MCF 10A (cell line): ENCODE results near the gene SNX30. TPM values are rescaled to one million over a fixed set of nuclear protein-coding genes. Genes with fewer than 3 reads are reported as not detected.

Experiments
- BruUV-seq: library from RNA; stranded (reverse); fragments of 400-500 nt; replicated peaks from 2 replicates; lab custom pipeline; 2021; lab: Mats Ljungman, UMichigan
- CTCF ChIA-PET: fragments of 300-600 bp; sonication (Branson Sonifier 250); formaldehyde crosslinking; extraction: SDS; loops from one replicate; lab custom pipeline; 2021; ENCODE audit warnings: antibody characterized with exemption, inconsistent platforms; lab: Yijun Ruan, JAX
- POLR2A ChIA-PET: fragments of 300-600, 350-650 bp; sonication (Branson Sonifier 250); formaldehyde crosslinking; extraction: SDS; loops from one replicate; lab custom pipeline; 2020; ENCODE audit warnings: antibody characterized with exemption, inconsistent platforms; lab: Yijun Ruan, JAX
- DNase-seq: peaks from one replicate; pipeline ENCODE4 v3.0.0-alpha.2; 2018; ENCODE audit not compliant: unreplicated experiment
- H3K27ac Mint-ChIP-seq: one replicate; pipeline ENCODE4 v1.8.0; 2022; ENCODE audit warnings: mild to moderate bottlenecking, low read depth, mixed read lengths; ENCODE audit not compliant: unreplicated experiment
- H3K27me3 Mint-ChIP-seq: one replicate; pipeline ENCODE4 v1.8.0; 2022; ENCODE audit warnings: mixed read lengths; ENCODE audit not compliant: insufficient read depth, unreplicated experiment
- H3K36me3 Mint-ChIP-seq: one replicate; pipeline ENCODE4 v1.8.0; 2022; ENCODE audit warnings: mild to moderate bottlenecking, moderate library complexity, mixed read lengths; ENCODE audit not compliant: insufficient read depth, unreplicated experiment
- H3K4me1 Mint-ChIP-seq: one replicate; pipeline ENCODE4 v1.8.0; 2022; ENCODE audit warnings: mixed read lengths; ENCODE audit not compliant: insufficient read depth, unreplicated experiment
- H3K4me3 Mint-ChIP-seq: one replicate; pipeline ENCODE4 v1.8.0; 2022; ENCODE audit warnings: mild to moderate bottlenecking, moderate library complexity, mixed read lengths; ENCODE audit not compliant: unreplicated experiment
- H3K9me3 Mint-ChIP-seq: one replicate; pipeline ENCODE4 v1.8.0; 2022; ENCODE audit warnings: mixed read lengths; ENCODE audit not compliant: unreplicated experiment
- CTCF ChIP-seq: fragments of 200-600 bp; IDR thresholded peaks from one replicate; pipeline ENCODE4 v1.8.0; 2022; ENCODE audit warnings: antibody characterized with exemption, mild to moderate bottlenecking; ENCODE audit not compliant: unreplicated experiment
- intact Hi-C: fragments of 100-400 bp; cut with micrococcal nuclease; formaldehyde crosslinking; loops from 2 replicates; pipeline ENCODE4 v1.14.1; 2022
- total RNA-seq: library from RNA; stranded (reverse); gene quantifications from 2 replicates; pipeline ENCODE4 v1.2.3, GENCODE V29; 2022

SNX30 gene
- total RNA-seq, 1 experiment from 2014 or later = 9.6 TPM

GRCh38 chr9:112846528-112847488 lies 96.2 kb downstream of the SNX30 start:
- Mint-ChIP-seq H3K27me3 (no peaks in the 10 kb centered on the region), H3K36me3 (peaks cover 6% of the 10 kb centered on the region), H3K27ac (no peak overlapping the region), H3K4me3 (no peak overlapping the region), H3K9me3 (no peaks in the 10 kb centered on the region), H3K4me1 (peaks cover 4% of the 10 kb centered on the region)
- TF ChIP-seq CTCF = no peak
- POLR2A ChIA-PET = no interaction called here
- BruUV-seq = no TSS peak
- no peak for DNase-seq
- intact Hi-C loops = no loop called here
- CTCF ChIA-PET = interaction anchor here (0.6 to 2.7 kb wide), 4 partner anchors 11 to 640 kb away, joined by 3 to 56 read pairs (median 8); no protein-coding TSS in a partner anchor

GRCh38 chr9:112848316-112849151 lies 98.0 kb downstream of the SNX30 start:
- CTCF ChIA-PET = no interaction called here
- H3K9me3 Mint-ChIP-seq = no peaks in the 10 kb centered on the region

GRCh38 chr9:112849363-112849922 lies 98.9 kb downstream of the SNX30 start:
- no peak for TF ChIP-seq CTCF
- ChIA-PET CTCF (no interaction called here), POLR2A (no interaction called here)
- no TSS peak for BruUV-seq
- Mint-ChIP-seq H3K9me3 (no peaks in the 10 kb centered on the region), H3K4me3 (no peak overlapping the region), H3K36me3 (peaks cover 12% of the 10 kb centered on the region), H3K4me1 (peaks cover 1% of the 10 kb centered on the region), H3K27me3 (no peaks in the 10 kb centered on the region), H3K27ac (no peak overlapping the region)
- DNase-seq = no peak
- intact Hi-C loops = no loop called here

More at GRCh38 chr9:112848316-112849151, 98.0 kb downstream of the SNX30 start:
- Mint-ChIP-seq H3K27me3 (no peaks in the 10 kb centered on the region), H3K4me1 (peaks cover 4% of the 10 kb centered on the region), H3K27ac (no peak overlapping the region), H3K4me3 (no peak overlapping the region), H3K36me3 (peaks cover 12% of the 10 kb centered on the region)
- no TSS peak for BruUV-seq
- DNase-seq = no peak
- POLR2A ChIA-PET = no interaction called here
- intact Hi-C loops = no loop called here
- no peak for TF ChIP-seq CTCF

- Mint-ChIP-seq H3K4me1 (no peaks in the 10 kb centered on the region), H3K4me3 (no peak overlapping the region), H3K27ac (no peak overlapping the region), H3K36me3 (peaks cover 12% of the 10 kb centered on the region), H3K27me3 (no peaks in the 10 kb centered on the region), H3K9me3 (no peaks in the 10 kb centered on the region)
- intact Hi-C loops = no loop called here
- no peak for DNase-seq
- BruUV-seq = no TSS peak
- POLR2A ChIA-PET = no interaction called here
- no peak for TF ChIP-seq CTCF
- CTCF ChIA-PET = interaction anchor here (2.4 kb wide), 1 partner anchor 53 kb away, joined by 10 read pairs; no protein-coding TSS in a partner anchor
These were observed 100.3 kb downstream of the SNX30 start for GRCh38 chr9:112850840-112851239.
